HG03469 (cell line): Measurements from ENCODE around the gene LHFPL4.
"Not testable (repeated sequence)": the region's sequence is repeated elsewhere in the genome, so short reads cannot be mapped to it uniquely, and the experiment has no call there.

Experiments
- ATAC-seq: cut with Tn5 transposase; IDR thresholded peaks from one replicate; pipeline ENCODE4 v1.9.1; 2021; ENCODE audit warnings: mild to moderate bottlenecking, moderate library complexity, moderate number of reproducible peaks; ENCODE audit not compliant: unreplicated experiment

LHFPL4 gene

DNA sequence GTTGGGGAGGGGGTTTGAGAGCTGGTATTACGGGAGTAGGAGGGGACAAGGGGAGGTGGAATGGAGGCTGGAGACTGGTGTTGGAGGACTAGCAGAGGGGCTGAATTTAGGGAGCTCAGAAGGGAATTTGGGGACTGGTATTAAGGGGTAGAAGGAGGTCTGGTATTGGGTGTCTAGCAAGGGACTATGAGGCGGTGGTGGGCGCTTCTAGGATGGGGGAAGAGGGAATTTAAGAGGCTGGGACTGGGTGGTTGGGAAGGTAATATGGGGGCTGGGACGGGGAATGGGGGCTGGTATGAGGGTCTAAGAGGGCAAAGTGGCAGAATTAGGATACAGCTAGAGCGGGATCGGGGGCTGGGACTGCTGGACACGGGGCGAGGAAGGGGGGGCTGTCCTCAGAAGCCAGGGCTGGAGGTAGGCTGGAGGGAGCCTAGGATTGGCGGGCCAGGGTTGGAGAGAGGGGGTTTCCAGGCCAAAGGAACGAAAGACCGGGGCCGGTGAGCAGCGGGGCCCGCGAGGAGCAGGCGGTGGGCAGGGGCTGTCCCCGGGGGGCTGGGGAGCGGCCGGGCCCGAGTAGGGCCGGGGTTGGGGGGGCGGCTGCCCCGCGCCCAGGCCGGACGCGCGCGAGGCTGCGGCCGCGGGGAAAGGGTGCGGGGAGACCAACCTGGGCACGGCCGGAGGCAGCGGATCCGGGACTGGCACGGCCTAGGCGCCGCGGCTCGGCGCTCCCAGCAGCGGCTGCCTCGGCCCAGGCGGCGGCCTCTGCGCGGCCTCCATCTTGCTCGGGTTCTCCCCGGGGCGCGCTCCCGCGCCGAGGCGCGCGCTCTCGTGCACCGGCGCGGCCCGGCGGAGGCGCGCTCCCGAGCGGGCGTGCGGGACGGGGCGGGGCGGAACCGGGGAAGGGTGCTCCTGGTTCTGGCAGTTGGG lies at the start of gene LHFPL4:
Gene LHFPL4 (minus strand): TSS at position 802 of the 927 bp plus-strand sequence. CDS start 1,143 bp downstream, outside the sequence.
- no peak for ATAC-seq

DNA sequence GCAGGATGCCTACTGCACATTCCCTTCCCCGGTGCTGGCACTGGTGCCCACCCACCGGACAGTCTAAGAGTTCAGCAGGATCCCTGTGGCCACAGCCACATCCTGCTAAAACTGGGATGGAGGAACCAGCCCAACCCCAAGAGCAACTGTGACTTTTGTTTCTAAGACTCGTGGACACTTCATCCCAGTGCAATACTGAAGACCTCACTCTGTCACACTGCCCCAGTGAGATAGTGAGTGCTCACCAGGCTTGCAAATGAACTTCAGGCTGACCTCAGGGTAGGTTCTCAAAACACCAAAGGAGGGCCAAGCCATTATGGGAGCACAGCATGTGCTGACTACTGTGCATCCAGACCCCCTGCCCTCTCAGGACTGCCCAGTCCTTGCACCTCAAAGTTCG lies 49.0 kb upstream of the LHFPL4 start:
- ATAC-seq: no peak

DNA sequence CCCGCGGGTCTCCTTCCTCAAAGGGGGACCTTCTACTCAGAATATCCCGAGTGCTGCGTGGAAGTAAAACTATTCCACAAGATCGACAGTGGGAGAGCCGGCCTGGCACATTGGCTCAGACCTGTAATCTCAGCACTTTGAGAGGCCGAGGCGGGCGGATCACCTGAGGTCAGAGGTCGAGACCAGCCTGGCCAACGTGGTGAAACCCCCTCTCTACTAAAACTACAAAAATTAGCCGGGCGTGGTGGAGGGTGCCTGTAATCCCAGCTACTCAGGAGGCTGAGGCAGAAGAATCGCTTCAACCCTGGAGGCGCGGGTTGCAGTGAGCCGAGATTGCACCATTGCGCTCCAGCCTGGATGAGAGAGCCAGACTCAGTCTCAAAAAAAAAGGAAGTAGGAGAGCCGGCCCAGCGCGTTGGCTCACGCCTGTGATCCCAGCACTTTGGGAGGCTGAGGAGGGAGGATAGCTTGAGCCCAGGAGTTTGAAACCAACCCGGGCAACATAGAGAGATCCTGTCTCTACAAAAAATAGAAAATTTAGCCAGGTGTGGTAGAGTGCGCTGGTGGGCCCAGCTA lies 47.5 kb upstream of the LHFPL4 start:
- not testable (repeated sequence) for ATAC-seq

DNA sequence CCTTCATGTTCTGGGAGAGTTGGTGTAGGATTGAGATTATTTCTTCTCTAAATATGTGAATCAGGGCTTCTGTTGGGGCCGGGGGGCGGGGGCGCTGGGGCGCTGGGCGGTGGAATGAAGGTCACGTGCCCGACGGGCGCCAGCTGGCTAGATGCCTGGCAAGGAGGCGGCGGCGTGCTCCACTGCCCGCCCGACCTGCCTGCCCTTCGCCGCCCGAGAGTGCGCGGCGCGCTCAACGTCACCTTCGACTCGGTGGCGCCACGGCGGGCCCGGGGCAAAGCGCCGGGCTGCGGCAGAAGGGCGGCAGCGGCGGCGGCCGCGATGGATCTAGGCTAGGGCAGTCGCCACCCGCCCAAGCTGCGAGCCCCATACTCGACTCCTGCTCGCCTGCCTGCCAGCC lies 47.0 kb upstream of the LHFPL4 start:
- ATAC-seq: no peak

DNA sequence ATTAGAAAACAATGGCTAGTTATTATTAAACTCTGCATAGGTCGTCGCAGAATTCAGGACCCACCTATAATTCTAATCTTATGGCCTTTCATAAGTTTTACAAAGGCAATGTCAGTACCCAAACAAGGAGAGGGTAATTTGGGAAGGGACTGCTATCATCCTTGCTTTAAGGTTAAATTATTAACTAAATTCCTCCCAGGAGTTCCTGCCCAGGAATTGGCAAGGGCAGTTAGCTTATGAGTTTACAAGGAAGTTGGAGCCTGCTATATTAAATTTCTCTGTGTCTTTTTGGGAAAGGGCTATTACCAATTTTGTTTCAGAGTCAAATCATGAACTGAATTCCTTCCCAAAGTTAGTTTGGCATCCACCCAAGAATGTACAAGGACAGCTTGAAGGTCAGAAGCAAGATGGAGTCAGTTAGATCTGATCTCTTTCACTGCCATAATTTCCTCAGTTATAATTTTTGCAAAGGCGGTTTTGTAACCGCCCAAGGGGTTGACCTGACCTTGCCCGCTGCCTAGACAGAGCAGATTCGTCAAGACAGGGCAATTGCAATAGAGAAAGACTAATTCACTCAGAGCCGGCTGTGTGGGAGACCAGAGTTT lies 45.3 kb upstream of the LHFPL4 start:
- ATAC-seq: no peak

DNA sequence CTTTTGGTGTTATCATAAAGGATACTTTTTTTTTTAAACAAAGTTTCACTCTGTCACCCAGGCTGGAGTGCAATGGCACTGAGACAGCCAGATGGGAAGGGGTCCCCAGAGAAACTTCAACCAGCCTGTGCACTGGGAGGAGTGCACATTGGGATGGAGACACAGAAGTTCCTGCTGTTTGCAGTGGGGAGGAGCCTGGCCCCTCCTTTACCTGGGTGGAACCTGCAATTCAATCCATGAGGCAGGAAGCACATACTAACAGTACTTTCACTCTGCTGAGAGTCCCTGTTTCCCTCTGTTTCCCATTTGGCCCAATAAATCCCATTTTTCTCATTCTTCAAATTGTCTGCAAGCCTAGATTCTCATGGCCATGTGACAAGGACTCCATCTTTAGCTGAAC lies 42.3 kb upstream of the LHFPL4 start:
- ATAC-seq: no peak

DNA sequence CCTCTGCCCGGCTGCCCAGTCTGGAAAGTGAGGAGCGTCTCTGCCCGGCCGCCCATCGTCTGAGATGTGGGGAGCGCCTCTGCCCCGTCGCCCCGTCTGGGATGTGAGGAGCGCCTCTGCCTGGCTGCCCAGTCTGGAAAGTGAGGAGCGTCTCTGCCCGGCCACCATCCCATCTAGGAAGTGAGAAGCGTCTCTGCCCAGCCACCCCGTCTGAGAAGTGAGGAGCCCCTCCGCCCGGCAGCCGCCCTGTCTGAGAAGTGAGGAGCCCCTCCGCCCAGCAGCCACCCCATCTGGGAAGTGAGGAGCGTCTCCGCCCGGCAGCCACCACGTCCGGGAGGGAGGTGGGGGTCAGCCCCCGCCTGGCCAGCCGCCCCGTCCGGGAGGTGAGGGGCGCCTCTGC lies 38.2 kb upstream of the LHFPL4 start:
- ATAC-seq: not testable (repeated sequence)

DNA sequence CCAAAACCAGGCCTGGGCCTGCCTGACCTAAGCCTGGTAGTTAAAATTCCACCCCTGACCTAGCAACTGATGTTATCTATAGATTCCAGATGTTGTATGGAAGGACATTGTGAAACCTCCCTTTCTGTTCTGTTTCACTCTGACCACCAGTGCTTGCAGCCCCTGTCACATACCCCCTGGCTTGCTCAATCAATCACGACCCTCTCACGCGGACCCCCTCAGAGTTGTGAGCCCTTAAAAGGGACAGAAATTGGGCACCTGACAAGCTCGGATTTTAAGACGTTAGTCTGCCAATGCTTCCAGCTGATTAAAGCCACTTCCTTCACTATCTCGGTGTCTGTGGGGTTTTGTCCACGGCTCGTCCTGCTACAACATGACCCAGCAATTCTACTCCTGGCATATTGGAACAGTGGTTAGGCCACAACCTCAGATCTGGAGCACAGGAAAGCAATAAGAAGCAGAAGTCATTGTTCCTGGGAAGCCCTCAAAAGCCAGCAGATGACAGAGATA lies 36.7 kb upstream of the LHFPL4 start:
- no peak for ATAC-seq

DNA sequence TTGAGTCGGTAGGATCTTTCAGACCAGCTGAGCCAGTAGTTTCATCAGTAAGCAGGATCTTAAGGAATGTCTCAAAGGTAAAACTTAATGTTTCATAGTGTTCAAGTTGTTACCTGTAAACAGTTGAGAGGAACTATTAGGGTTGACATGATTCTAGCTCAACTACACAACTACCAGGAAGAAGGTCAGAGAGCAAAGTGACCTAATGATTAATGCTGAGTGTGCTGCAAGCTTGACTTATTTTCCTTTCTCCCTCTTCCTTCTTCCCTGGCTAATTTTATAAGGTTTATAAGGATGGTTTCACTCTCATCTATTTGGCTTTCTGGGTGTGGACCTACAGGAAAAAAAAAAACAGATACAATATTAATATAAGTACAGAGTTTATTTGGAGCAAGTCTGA lies 30.2 kb upstream of the LHFPL4 start:
- ATAC-seq: no peak

DNA sequence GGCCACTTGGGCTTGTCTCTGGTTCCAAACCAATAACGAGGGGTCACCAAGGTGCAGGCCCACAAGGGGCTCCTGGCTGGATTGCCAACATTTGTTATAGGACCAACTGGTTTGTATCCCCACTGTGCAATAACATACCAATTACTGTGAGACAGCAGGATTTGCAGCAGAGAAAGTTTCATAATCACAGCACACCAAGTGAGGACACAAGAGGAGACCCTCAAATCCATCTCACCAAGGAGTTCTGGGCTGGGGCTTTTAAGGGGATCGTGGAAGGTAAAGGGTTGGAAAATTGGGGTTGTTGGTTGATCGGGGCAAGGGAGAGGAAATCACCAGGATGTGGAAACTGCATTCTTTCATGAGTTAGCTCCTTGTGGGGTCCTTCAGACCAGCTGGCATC lies 29.7 kb upstream of the LHFPL4 start:
- no peak for ATAC-seq

DNA sequence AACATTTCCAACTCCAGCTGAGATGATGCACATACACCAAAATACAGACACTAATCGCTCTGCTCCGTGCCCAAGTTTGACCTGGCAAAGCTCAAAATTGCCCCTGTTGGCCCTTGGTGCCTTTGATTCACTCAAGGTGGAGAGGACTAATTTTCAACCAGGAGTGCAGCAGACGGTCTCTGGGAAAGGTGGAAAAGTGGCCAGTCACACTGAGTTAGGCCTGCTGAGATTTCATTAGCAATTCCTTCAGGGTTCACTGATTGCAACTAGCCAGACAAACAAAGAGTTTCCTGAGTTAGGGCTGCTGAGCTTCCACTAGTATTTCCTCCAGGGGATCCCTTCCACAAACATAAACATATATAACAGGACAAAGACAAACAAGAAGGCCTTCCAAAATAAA lies 28.7 kb upstream of the LHFPL4 start:
- no peak for ATAC-seq

DNA sequence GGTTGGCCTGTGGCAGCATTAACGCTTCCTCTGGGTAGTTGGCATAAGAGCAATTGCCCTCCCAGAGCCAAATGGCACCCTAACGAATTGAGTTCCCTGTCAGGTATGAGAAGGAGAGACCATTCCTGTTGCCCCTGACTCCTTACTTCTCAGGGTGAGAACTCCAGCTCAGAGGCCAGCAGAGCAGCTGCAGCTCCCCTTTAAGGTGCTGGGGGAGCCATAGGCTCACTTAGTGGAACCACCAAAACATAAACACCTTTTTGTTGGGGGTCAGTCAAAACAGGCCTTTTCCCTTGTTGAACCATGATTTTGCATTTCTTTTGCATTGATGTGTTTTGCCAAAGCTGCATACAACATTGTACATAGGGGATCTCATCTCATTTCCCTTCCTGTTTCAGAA lies 28.1 kb upstream of the LHFPL4 start:
- no peak for ATAC-seq

DNA sequence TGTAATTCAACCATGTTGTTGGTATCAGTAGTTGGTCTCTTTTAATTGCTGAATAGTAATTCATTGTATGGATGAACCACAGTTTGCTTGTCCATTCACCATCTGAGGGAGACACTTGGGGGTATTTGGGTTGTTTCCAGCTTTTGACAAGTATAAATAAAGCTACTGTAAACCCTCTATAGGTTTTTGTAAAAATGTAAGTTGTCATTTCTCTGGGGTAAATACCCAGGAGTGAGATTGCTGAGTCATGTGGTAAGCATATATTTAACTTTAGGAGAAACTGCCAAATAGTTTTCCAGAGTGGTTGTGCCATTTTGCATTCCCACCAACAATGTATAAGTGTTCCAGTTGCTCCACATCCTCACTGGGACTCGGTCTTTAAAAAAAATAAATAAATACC lies 15.4 kb upstream of the LHFPL4 start:
- no peak for ATAC-seq

DNA sequence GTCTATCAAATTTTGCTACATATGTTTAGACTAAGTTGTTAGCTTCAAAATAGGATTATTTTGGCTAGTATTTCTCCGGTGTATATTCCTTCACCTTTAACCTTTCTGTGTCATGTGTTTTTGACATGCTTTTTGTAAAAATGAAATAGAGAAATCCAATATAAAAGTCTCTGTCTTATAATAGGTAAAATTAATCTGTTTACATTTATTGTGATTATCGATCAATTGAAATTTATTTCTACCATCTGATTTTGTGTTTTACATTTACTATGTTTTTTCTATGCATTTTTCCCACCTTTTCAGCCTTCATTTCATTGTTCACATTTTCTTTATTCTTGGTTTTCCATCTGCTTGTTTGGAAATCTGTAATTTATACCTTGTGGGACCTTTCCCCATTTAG lies 11.7 kb upstream of the LHFPL4 start:
- ATAC-seq: no peak

DNA sequence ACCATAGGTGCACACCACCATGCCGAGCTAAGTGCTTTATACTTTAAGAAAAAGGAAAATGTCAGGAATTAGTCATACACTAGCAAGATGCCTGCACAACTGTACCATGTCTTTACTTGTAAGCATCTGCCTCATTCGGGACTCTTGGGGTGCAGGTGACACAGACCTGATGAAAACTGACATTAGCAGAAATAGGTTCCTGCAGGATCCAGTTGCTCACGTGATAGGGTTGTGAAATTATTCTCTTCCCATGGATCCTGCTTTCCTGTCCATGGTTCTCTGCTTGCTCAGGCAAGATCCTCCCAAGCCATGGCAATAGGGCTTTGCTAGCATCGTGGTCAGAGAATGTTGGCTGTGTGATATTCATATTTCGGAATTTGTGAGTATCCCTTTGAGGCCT lies 10.2 kb upstream of the LHFPL4 start:
- ATAC-seq: no peak

DNA sequence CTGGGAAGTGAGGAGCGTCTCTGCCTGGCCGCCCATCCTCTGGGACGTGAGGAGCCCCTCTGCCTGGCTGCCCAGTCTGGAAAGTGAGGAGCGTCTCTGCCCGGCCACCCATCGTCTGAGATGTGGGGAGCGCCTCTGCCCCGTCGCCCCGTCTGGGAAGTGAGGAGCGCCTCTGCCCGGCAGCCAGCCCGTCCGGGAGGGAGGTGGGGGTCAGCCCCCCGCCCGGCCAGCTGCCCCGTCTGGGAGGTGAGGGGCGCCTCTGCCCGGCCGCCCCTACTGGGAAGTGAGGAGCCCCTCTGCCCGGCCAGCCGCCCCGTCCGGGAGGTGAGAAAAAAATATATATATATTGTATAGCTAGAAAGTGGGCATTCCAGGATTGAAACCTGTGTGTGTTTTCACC lies 6.4 kb upstream of the LHFPL4 start:
- not testable (repeated sequence) for ATAC-seq

DNA sequence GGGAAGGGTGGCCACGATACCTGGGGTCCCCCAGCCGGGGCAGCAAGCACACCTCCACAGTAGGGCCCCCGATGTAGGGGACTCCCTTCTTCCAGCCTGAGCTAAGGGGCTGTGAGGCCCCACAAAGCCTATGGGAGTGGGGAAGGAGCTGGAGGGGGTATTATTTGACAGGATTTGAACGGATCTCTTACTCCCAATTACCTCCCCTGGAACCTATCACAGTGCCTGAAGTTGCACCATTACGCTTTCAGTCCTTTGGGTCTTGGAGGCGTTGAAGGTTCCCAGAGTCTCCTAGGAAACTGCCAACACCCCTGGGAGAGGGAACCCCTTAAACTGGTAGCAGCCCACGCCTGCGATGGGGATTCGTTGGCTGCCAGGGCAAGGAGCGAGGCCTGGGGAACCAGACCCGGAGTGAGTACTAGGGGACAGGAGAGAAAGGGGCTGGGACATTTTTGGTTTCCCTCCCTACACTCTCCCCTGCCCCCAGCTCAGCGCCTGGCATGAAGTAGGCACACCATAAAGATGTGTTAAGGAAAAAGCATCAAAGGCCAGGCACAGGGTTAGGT lies 409 bp upstream of the LHFPL4 start:
- ATAC-seq: no peak

DNA sequence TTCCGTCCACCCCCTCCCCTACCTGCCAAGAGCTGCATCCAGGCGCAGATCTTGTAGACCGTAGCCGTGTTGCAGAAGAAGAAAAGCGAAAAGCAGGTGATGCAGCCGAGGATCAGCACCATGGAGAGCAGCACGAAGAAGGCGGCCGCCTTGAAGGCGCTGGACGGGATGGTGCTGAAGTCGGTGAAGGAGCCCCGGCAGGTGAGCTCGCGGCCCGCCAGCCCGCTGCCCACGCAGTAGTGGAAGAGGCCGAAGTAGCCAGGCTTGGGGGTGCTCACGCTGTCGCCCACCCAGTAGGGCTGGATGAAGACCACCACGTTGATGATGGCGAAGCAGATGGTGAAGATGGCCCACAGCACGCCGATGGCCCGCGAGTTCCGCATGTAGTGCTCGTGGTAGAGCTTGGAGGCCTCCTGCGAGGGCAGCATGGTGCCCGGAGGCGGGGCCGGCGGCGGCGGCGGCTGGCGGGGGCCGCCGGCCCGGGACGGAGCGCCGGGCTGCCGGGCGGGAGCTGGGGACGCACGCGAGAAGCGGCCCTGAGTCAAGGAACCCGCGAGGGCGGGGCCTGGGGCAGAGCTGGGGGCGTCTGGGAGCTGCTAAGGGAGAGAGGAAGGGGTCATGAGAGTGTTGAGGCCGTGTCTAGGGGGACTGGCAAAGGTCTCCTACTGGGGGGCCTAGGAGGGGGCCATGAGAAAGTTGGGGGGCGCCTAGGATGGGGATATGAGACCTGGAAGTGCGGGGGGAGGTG lies 1.2 kb downstream of the LHFPL4 start:
- no peak for ATAC-seq

DNA sequence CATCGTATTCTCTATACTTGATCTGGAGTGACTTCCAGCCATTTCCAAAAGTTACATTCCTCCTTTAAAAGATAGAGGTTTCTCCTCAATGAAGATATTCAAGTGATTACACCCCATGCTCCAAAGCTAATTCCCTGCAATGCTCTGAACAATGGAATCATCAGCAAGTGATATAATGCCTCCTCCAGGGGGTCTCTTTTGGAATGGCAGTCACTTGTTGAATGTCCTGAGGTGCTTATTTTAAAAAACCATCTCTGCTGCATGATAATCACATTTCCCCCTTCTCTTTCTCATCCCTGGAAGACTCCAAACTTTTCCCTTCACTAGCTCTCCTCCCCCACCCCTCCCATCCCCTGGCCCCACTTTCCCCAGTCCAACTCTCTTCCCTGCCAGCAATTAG lies 2.6 kb downstream of the LHFPL4 start:
- no peak for ATAC-seq

DNA sequence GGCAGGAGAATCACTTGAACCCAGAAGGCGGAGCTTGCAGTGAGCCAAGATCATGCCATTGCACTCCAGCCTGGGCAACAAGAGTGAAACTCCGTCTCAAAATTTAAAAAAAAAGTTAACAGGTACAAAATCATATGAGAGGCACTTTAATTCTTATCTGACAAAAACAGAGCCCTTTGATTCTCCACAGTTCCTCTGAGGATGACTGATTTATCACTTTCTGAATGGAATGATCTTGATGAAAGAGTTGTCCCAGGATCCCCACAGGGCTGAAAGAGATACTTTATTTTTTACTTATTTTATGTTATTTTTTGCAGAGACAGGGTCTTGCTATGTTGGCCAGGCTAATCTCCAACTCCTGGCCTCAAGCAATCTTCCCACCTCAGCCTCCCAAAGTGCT lies 4.0 kb downstream of the LHFPL4 start:
- ATAC-seq: no peak

DNA sequence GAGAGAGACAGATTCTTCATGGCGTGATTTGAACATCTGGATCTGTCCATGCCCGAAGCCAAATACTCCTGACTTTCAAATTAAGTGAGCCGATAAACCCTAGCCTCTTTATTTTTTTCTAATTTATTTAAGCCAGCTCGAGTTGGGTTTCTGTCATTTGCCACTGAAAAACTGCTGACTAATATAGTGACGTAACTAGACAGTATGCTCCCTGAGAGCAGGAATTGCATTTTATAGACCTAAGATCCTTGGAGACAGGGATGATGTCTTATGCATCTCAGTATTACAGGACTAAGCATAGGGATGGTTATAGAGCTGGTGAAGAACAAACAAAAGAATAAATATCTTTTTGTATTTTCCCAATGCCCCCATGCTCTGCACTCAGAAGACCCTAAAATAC lies 4.6 kb downstream of the LHFPL4 start:
- no peak for ATAC-seq
